ENCODE measurements around the gene SPTAN1.
A peak's percentile ranks its signal among the peaks of the same experiment; 100 is the strongest.
"Not testable (repeated sequence)": the region's sequence is repeated elsewhere in the genome, so short reads cannot be mapped to it uniquely, and the experiment has no call there.

The SPTAN1 gene

DNA sequence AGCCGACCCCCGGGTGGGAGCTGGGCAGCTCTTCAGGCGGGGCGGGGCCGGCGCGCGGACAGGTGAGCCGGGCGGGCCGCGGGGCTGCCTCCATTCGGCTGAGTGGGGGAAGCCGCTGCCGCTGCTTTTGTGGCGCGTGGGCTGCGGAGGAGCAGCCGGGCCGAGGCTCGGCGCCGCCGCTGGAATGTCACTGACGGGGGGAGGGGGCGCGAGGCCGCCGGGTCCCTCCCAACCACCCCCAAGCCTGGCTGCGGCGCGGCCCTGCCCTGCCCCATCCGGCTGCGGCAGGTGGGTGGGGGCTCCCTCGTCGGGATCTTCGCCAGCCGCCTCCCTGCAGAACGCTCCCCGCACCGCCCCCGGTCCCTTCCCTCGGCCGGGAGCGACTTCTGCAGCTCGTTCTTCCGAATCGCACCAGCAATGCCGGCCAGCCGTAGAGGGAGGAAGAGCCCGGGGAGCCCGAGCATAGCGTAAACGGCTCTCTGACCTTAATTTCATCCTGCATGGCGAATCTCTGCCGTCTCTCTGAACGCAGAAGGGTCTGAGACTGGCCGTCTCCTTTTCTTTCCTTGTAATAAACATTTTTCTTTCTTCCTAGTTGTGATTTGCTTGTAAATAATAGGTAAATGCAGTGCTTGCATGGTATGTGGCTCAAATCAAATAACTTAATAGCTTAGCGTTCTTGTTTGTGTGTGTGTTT is 505 bp downstream of the SPTAN1 start:
- DNase-seq (ENCODE audit: low spot score): no peak

DNA sequence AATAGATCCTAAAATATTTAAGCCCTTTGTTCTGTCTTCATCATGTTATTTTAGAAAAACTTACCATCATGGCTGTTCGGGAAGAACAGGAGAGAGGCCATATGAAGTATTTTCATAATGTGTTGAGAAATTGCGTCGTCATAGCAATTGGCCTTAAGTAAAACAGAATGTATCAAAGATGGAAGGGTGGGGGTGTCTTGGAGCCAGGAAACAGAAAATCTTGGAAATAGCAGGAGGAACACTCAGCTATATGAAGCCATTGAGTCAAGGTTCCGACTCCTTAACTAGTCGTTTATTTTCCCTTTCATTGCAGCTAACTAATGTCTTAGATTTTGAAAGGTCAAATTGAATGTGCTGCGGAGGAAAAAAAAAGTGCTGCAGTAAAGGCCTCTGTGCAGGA is 1.3 kb downstream of the SPTAN1 start:
- no peak for DNase-seq (ENCODE audit: low spot score)

DNA sequence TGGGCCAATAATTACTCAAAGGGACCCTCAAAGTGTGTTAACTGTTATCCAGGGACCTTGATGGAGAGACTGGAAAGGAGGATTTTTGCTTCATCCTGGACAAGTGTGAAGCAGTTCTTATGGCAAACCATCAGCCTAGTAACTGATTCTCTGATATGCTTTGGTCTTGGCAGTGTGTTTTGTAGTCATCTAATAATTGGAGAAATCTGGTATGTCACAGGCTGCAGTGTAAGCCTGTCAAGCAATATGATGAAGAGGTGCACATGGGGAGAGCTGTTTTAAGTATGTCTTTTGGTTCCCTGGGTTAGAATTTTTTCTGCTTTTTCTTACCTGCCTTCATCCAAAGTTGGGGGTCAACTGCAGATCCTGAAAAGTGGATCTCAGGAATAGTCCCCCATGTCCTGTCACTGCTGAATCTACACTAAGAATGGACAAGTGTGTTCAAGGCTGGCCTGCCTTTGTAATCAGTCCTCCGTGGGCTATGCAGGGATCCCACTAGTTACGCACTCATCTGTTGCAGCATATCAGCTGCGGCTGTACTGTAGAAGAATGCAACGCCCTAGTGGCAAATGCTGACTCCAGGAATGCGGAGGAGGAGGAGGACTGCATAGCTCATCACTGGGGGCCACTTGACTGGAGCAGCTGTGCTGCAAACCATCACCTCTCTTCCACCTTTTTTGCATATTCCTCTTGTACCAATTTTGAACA is 1.9 kb downstream of the SPTAN1 start:
- no peak for DNase-seq (ENCODE audit: low spot score)

DNA sequence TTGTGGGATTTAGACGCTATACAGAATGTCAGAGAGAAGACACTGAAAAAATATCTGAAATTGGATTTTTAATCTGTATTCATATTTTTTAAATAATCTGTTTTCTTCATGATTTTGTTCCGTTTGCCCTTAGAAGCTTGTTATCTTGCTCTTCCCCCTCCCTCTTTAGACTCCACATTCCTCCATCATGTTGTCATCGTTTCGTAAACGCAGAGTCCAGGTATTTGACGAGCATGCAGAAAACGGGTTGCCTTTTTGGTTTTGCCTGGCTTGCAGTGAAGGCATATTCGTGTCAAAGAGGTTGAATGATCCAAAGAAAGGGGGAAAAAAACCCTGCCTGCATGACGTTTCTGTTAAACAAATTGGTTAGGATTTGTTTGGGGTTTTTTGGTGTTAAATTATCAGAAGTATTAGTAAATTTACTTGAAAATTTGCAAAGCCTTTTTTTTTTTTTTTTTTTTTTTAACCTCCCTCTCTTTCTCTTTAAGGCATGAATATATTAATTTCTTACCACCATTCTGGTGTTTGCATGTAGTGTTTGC is 2.9 kb downstream of the SPTAN1 start:
- DNase-seq (ENCODE audit: low spot score): no peak

DNA sequence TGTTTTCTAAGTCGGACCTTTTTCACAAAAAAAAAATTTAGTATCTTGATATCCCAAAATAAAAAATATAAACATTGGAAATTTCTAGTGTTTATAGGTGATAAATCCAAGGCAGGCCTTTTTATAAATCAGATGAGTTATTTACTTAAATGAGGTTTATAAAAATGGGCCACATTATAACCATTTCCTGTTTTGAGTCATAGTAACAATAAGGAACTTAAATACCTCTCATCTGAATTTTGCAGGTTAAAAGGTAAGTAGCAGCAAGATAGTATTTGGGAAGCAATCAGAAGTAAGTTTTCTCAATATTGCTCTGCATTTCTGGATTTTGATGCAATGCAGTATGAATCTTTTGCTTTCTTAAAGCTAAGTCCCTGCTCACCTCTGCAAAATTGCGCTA is 3.9 kb downstream of the SPTAN1 start:
- no peak for DNase-seq (ENCODE audit: low spot score)

DNA sequence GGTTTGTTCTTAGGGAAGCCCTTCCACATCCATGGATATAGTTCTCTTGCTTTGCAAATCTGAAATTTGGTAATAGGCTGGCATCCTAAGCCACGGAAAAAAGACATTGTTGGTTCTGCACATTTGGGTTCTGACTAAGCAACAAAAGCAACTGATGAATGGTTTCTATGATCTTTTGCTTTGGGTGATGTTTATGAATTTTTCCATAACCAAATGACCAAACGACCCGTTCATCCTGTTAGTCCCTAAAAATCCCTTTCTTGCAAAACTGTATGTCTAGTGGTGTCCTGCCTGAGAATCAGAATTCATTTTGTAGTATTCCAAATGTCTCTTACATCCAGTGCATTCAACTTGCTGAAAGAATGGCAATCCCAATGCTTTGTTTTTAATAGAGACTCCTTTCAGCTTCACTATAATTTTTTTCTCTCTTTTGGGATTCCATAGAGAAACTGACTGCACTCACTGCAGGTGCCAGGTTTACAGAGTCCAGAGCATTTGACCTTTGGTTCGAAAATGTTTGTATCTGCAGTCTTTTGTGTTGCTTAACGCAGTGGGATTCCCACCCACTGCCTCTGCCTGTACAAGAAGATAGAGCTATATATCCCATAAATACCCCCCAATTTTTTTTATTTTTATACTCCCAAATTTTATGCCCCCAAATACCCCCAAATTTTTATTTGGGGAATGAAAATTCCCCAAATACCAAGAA is 4.7 kb downstream of the SPTAN1 start:
- DNase-seq (ENCODE audit: low spot score): no peak

DNA sequence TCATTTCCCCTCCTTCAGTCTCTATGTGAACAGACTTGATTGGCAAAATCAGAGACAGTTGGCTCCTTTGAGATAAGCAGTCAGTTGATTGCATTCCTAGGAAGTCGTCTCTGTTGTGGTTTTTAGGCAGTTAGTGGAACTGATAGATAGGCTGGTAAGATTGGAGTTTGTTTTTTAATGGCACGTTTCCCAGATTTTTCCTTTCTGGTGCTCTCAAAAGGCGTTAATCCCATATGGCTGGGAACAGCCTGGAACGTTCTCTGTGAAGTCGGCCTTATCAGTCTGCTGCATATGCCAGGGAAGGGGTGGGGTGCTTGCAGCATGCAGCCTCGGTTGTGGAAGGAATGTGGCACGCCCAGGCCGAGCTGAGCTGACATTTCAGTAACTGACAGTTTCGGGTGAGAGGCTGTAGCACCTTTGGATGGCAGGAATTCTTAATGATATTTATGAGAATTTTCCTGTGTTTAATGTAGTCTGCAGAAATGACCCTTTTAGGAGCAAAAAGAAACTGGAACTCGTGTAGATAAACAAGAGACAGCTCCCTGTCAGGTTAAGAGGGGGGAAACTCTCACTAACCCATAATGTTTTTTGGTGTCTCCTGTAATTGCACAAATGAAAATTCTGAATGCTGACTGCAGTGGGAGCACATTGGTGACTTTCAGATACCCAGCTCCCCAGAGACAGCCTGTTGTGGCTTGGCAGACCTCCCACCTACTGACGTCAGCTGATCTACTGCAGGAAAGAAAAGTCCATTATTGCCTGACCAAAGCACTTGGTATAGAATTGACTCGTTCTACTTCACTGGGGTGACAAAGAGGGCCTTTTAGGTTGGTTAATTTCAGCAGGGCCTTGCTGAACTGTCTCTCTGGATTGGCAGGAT is 6.3 kb downstream of the SPTAN1 start:
- DNase-seq (ENCODE audit: low spot score): peak; percentile 75

DNA sequence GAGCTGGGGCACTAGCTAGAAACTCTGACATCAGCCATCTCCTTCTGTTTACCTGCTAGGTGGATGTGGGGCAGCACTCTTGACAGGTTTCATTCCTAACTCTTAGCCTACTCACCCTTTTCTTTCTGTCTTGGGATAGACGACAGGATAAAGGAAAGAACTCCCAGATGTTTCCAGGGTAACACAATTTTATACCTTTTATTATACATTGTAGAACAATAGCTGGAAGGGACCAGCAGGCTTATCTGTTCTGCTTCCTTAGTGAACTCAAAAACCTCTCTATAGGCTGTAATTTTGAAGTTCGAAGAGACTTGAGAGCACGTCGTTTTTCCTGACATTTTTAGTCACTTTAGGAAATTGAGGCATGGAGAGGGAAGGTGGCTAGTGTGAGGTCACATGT is 13.2 kb downstream of the SPTAN1 start:
- DNase-seq (ENCODE audit: low spot score): no peak

DNA sequence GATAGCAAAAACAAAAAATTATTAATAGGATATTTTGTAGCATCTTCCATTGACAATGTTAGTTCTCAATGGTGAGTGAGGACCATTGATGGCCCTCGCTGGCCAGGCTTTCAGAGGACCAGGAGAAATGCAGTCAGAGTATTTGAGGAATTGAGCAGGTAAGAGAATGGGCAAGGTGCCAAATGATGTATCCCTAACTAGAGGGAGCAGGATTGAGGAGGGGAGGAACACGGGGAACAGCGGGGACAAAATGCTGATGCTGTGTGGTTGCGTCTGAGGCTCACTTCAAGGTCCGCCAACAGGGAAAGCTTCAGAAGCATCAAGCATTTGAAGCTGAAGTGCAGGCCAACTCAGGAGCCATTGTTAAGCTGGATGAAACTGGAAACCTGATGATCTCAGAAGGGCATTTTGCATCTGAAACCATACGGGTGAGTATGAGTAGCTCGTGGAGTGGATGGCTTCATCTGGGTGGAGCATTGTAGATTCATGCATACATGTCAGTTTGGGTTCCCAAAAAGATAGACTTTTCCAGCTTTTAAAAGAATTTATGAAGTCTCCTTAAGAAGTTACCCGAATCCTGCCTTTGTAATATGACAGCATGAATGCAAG is 16.2 kb downstream of the SPTAN1 start:
- no peak for DNase-seq (ENCODE audit: low spot score)

DNA sequence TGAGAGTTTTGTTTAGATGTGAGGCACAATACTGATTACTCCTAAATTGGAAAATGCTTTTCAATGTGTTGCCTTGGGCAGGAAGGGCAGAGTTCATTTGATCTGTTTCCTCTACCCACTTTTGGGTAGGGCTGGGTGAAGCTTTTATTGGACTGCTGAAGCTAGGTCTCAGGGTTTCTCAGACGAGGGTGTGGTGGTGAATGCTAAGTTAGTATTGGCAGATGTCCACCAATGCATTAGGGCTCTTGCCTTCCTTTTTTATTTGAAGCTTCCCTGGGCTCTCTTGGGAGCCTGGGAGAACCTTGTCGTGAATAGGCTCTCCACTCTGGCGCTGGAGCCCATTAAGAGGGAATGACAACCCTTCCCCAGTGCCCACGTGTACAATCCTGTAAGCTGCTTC is 23.1 kb downstream of the SPTAN1 start:
- no peak for DNase-seq (ENCODE audit: low spot score)

DNA sequence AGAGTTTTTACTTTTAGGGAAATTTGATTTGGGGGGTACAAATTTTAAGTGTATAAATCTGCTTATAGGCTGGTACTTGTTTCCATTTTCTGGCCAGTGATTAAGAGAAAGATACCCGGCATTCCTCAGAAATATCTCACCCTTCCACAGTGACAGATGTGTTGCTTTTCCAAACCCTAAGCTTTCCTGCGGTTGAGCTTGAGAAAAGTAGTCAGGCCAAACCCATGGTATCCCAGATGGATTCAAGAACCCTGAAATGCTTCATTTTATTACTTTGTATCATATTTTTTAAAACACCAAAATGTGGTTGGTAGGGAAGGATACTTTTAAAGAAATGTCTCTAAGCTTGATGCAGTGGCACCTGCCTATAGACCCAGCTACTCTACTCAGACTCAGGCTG is 23.5 kb downstream of the SPTAN1 start:
- DNase-seq (ENCODE audit: low spot score): no peak

DNA sequence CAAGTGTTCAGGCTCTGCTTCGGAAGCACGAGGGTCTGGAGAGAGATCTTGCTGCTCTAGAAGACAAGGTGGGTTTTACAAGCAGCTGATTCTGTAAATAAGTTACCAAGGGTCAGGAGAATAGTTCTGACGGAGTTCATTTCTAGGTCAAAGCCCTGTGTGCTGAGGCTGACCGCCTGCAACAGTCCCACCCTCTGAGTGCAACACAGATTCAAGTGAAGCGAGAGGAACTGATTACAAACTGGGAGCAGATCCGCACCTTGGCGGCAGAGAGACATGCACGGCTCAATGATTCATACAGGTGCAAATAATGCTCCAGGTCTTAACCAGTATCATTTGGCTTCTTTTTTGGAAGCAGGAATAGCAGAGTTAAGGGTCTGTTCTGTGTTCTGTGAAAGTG is 24.8 kb downstream of the SPTAN1 start:
- DNase-seq (ENCODE audit: low spot score): no peak

DNA sequence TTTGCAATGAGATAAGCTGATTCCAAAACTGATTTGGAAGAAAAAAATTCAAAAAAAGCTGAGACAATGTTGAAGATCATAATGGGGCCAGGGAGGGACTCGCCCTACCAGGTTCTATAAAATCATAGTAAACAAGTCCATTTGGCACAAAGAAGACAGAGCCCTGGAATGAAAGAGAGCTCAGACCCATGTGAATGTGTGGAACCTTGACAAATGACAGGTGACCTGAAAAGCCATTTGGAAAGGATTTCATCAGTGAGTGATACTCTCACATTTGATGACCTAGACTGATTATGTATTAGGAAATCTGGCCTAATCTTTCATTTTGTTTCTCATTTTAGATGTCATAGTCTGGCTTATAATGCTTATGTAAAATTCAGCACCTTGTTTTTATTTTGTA is 26.8 kb downstream of the SPTAN1 start:
- no peak for DNase-seq (ENCODE audit: low spot score)

DNA sequence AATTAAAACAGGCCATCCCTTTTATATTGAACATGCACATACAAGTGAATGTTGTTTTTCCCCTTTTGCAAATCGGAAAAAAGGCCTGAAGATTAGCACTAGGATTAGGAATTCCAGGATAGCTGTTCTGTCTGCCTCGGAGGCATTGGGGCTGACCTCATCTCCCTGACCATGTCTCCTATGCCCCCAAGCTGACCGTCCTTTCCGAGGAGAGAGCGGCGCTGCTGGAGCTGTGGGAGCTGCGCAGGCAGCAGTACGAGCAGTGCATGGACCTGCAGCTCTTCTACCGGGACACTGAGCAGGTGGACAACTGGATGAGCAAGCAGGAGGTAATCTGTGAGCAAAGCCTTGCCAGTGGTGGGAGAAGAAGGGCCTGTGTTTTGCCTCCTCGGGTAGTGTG is 28.3 kb downstream of the SPTAN1 start:
- no peak for DNase-seq (ENCODE audit: low spot score)

DNA sequence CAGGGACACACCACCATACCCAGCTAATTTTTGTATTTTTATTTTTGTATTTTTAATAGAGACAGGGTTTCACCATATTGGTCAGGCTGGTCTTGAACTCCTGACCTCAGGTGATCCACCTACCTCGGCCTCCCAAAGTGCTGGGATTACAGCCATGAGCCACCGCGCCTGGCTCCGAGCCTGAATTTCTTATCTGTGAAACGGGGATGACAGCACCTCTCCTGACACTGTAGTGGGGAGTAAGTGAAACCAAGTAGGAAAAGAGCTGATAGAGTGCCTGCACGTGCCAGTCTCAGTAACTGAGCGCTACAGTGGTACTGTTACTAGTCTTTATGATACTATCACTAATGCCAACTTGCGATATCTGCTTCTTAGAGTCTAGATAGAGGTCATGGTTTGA is 32.8 kb downstream of the SPTAN1 start:
- not testable (repeated sequence) for DNase-seq (ENCODE audit: low spot score)

DNA sequence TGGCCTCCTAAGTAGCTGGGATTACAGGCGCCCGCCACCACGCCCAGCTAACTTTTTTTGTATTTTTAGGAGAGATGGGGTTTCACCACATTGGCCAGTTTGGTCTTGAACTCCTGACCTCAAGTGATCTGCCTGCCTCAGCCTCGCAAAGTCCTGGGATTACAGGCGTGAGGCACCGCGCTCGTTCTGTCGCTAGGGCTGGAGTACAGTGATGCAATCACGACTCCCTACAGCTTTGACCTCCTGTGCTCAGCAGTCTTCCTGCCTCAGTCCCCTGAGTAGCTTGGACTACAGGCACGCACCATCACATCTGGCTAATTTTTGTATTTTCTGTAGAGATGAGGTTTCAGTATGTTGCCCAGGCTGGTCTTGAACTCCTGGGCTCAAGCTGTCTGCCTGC is 34.5 kb downstream of the SPTAN1 start:
- not testable (repeated sequence) for DNase-seq (ENCODE audit: low spot score)

DNA sequence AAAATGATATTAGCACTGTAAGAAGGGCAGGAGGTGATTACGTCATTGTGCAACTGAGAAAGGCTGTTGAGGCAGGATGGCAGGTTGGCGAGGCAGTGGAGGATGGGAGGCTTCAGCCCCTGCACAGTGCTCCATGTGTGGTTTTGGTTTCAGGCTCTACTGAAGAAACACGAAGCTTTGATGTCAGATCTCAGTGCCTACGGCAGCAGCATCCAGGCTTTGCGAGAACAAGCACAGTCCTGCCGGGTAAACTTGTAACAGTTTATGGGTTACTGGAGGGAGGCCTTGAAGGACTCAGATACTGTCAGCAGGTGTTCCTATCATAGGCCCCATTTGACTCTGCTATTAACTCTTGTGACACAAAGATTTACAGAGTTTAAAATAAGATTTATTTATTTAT is 35.1 kb downstream of the SPTAN1 start:
- DNase-seq (ENCODE audit: low spot score): no peak

DNA sequence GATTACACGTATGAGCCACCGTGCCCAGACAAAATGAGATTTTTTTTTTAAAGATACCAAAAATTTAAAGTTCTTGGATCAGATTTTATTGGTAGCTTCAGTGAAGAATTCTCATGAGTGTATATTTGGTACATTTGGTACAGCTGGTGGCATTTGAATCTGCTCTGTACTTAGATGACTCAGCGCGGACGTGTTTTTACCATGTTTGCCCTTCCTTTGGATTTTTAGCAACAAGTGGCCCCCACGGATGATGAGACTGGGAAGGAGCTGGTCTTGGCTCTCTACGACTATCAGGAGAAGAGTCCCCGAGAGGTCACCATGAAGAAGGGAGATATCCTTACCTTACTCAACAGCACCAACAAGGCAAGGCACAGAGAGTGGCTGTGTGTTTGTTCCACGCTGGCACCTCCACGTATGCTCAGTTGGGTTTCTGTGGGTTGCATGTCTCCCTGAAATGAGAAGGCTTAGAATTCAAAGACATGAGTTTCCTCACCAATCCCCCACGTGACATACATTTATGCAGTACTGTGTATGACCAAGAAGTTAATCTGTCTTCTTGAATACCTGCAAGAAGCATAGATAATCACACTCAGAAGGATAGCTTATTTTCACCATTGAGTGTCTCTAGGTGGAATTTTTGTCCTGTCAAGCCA is 36.3 kb downstream of the SPTAN1 start:
- DNase-seq (ENCODE audit: low spot score): no peak

DNA sequence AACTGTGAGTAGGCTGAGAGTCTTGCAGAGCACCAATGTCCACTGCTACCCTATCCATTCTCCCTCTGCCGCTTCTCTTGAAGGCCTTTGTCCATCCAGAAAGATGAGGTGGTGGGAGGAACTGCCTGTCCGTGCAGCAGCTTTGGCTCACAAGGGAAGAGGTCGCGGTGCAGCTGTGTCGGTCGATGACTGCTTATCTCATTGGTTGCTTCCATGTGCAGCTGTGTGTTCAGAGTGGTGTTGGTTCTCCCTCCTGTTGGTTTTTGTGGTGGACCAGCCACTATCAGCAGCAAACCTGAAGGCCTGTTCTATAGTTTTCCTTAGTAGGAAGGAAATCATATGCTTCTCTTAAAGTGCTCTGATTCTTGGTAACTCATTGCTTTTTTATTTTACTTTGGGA is 40.7 kb downstream of the SPTAN1 start:
- no peak for DNase-seq (ENCODE audit: low spot score)

DNA sequence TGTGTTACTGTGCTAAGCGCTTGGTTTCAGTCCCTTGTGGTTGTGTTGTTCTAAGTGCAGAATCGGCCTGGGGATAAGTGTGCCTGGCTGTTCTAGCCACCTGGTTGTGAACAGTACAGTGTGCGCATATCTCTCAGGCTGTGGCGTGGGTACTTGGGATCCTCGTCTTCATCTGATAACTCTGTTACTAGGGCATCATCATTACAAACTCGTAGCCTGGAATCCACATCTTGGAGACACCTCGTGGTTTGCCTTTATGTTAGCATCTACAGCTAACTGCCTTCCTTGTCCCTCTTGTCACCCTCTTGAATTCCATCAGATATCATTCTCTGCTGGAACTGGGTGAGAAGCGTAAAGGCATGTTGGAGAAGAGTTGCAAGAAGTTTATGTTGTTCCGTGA is 41.5 kb downstream of the SPTAN1 start:
- DNase-seq (ENCODE audit: low spot score): no peak

DNA sequence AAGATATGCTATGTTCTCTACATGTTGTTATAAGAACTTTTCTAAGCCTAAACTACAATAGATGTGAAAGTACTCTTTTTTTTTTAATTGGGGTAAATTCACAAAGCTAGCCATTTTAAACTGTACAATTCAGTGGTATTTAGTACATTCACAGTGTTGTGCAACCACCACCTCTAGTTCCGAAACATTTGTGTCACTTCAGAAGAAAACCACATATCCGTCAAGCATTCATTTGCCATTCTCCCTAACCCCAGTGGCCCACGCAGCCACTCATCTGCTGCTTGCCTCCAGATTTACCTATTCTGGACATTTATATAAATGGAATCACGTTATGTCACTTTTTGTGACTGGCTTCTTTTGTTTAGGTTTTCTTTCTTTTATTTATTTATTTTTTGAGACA is 43.1 kb downstream of the SPTAN1 start:
- DNase-seq (ENCODE audit: low spot score): no peak
